Testis (tissue), 3 donors: ENCODE measurements around the gene ADGRB3. TPM values are rescaled to one million over a fixed set of nuclear protein-coding genes. Genes with fewer than 3 reads are reported as not detected.

ENCODE experiments used
- DNase-seq: peaks from one replicate; pipeline ENCODE4 v3.0.0-alpha.2; 2019
- H3K27ac ChIP-seq, 2 donors: fragments of 200-600 bp; sonication (generic); one replicate each; pipeline ENCODE4 v1.5.1; 2019
- H3K27me3 ChIP-seq: fragments of 200-600 bp; sonication (generic); one replicate; pipeline ENCODE4 v1.5.1; 2019
- H3K36me3 ChIP-seq: fragments of 200-600 bp; sonication (generic); one replicate; pipeline ENCODE4 v1.5.1; 2017; ENCODE audit warnings: low read depth; ENCODE audit errors: missing control alignments
- H3K4me1 ChIP-seq: fragments of 200-600 bp; sonication (generic); one replicate; pipeline ENCODE4 v1.5.1; 2019
- H3K4me3 ChIP-seq, 2 donors: fragments of 200-600 bp; sonication (generic); one replicate each; pipeline ENCODE4 v1.5.1; 2017 to 2019
- H3K9me3 ChIP-seq: fragments of 200-600 bp; sonication (generic); one replicate; pipeline ENCODE4 v1.5.1; 2017
- CTCF ChIP-seq, 3 experiments: fragments of 450-650 bp in 2 of 3; fragments of 200-600 bp in 1 of 3; sonication (generic) in 1 of 3; IDR thresholded peaks; one replicate each; pipeline ENCODE4 v1.5.1; 2016 to 2019; ENCODE audit warnings: antibody characterized with exemption in 3 of 3, mild to moderate bottlenecking in 2 of 3, moderate library complexity in 1 of 3
- POLR2A ChIP-seq: fragments of 450-650 bp; IDR thresholded peaks from one replicate; pipeline ENCODE4 v1.6.1; 2017; ENCODE audit warnings: antibody characterized with exemption, mild to moderate bottlenecking, moderate library complexity
- WGBS, 2 donors: methylation state at CpG; one replicate each; pipeline ENCODE4 v1.1.5; 2018; 5-methylcytosine and 5-hydroxymethylcytosine counted together
- intact Hi-C: fragments of 100-400 bp; cut with DNase I; formaldehyde crosslinking; loops from one replicate; pipeline ENCODE4 v1.15.1; 2023; ENCODE audit warnings: low total_unique reads
- polyA plus RNA-seq: library from polyadenylated mRNA; stranded (reverse); fragments of 350-450 nt; fragmentation: Illumina TruSeq; extraction: RNeasy Lipid Tissue Mini Kit (QIAGEN cat#74804); gene quantifications from one replicate; pipeline ENCODE4 v1.2.3, GENCODE V29; 2014; ENCODE audit warnings: low read depth, low replicate concordance; ENCODE audit not compliant: insufficient read depth
- total RNA-seq, 2 donors: library from RNA; depleted of rRNA; stranded (reverse); fragments of >200 nt; gene quantifications; one replicate each; pipeline ENCODE4 v1.2.3, GENCODE V29; 2016

ADGRB3 gene
- total and polyA plus RNA-seq, 3 donors from 2014 or later: 3.2 to 5.7 (median 4.3) TPM

GRCh38 chr6:68868646-68869045 lies 233.6 kb downstream of the ADGRB3 start:
- Histone ChIP-seq H3K27ac (no peak overlapping the region), H3K4me3 (no peak overlapping the region), H3K27me3 (no peaks in the 10 kb centered on the region), H3K36me3 (no peaks in the 10 kb centered on the region), H3K9me3 (no peaks in the 10 kb centered on the region), H3K4me1 (no peaks in the 10 kb centered on the region)
- intact Hi-C loops: no loop called here
- TF ChIP-seq POLR2A (no peak), CTCF (IDR thresholded peaks at IDR 0.05) (no peak)
- DNase-seq: no peak

- no peak for TF ChIP-seq CTCF (IDR thresholded peaks at IDR 0.05)
- Histone ChIP-seq H3K27me3 (no peaks in the 10 kb centered on the region), H3K4me3 (no peak overlapping the region), H3K4me1 (no peaks in the 10 kb centered on the region), H3K9me3 (no peaks in the 10 kb centered on the region), H3K36me3 (no peaks in the 10 kb centered on the region), H3K27ac (no peak overlapping the region)
- WGBS, 2 donors: 79 to 91% methylated on average over 1 of the region's 1 CpG
- no peak for DNase-seq
- intact Hi-C loops: no loop called here
Observed at GRCh38 chr6:68873236-68873635, 238.2 kb downstream of the ADGRB3 start.

GRCh38 chr6:68874747-68875146 lies 239.7 kb downstream of the ADGRB3 start:
- intact Hi-C loops: no loop called here
- Histone ChIP-seq H3K4me3 (no peak overlapping the region), H3K4me1 (no peaks in the 10 kb centered on the region), H3K27ac (no peak overlapping the region), H3K36me3 (no peaks in the 10 kb centered on the region), H3K27me3 (no peaks in the 10 kb centered on the region), H3K9me3 (no peaks in the 10 kb centered on the region)
- 89 to 94% methylated on average over 1 of the region's 1 CpG for WGBS, 2 donors
- no peak for TF ChIP-seq POLR2A
- no peak for DNase-seq

- Histone ChIP-seq H3K27ac (no peak overlapping the region), H3K36me3 (no peaks in the 10 kb centered on the region), H3K4me1 (no peaks in the 10 kb centered on the region), H3K27me3 (no peaks in the 10 kb centered on the region), H3K9me3 (no peaks in the 10 kb centered on the region), H3K4me3 (no peak overlapping the region)
- WGBS, 2 donors: 92 to 98% methylated on average over 2 of the region's 2 CpGs
- TF ChIP-seq CTCF (IDR thresholded peaks at IDR 0.05) (no peak), POLR2A (no peak)
- DNase-seq: no peak
- intact Hi-C loops: no loop called here
Observed at GRCh38 chr6:68875403-68875802, 240.3 kb downstream of the ADGRB3 start.

- intact Hi-C loops: no loop called here
- H3K4me1 ChIP-seq: no peaks in the 10 kb centered on the region
- H3K4me3 ChIP-seq: no peak overlapping the region
- WGBS, 2 donors: 59 to 62% methylated on average over 2 of the region's 2 CpGs
- no peaks in the 10 kb centered on the region for H3K27me3 ChIP-seq
- H3K36me3 ChIP-seq: no peaks in the 10 kb centered on the region
- no peak for DNase-seq
- no peak overlapping the region for H3K27ac ChIP-seq
- H3K9me3 ChIP-seq: no peaks in the 10 kb centered on the region
- TF ChIP-seq POLR2A: no peak
- no peak for TF ChIP-seq CTCF (IDR thresholded peaks at IDR 0.05)
Observed at GRCh38 chr6:68876792-68877493, 241.9 kb downstream of the ADGRB3 start.
